ENCODE results near the gene TFAM. TPM values are rescaled to one million over a fixed set of nuclear protein-coding genes. Genes with fewer than 3 reads are reported as not detected.

TFAM gene
- total RNA-seq, 1 donor from 2014 or later, result 106 TPM

- no peaks in the 10 kb centered on the region for H3K27me3 Mint-ChIP-seq (ENCODE audit: insufficient read depth)
- no peak overlapping the region for H3K4me3 Mint-ChIP-seq
- H3K27ac Mint-ChIP-seq, result no peak overlapping the region
- no peaks in the 10 kb centered on the region for H3K36me3 Mint-ChIP-seq (ENCODE audit: low read depth)
- intact Hi-C loops (cut with micrococcal nuclease), result no loop called here
- H3K4me1 Mint-ChIP-seq (ENCODE audit: low read depth), result no peaks in the 10 kb centered on the region
- no peak for DNase-seq (ENCODE audit: low spot score)
- H3K9me3 Mint-ChIP-seq, result no peaks in the 10 kb centered on the region
These were observed 59.7 kb downstream of the TFAM start for GRCh38 chr10:58444876-58445275.

GRCh38 chr10:58448121-58448935 is 63.1 kb downstream of the TFAM start:
- no peaks in the 10 kb centered on the region for H3K4me1 Mint-ChIP-seq (ENCODE audit: low read depth)
- H3K36me3 Mint-ChIP-seq (ENCODE audit: low read depth), result no peaks in the 10 kb centered on the region
- intact Hi-C loops (cut with micrococcal nuclease), result no loop called here
- no peaks in the 10 kb centered on the region for H3K27me3 Mint-ChIP-seq (ENCODE audit: insufficient read depth)
- no peak overlapping the region for H3K4me3 Mint-ChIP-seq
- DNase-seq (ENCODE audit: low spot score), result no peak
- no peak overlapping the region for H3K27ac Mint-ChIP-seq
- no peaks in the 10 kb centered on the region for H3K9me3 Mint-ChIP-seq

Other genes starting within 250 kb of the TFAM start
- 6.5 and 7.1 TPM in 2 replicates for gene IPMK, start 117.5 kb upstream of the TFAM start, total RNA-seq
- 50.4 and 56.0 TPM in 2 replicates for gene CISD1, start 116.2 kb upstream of the TFAM start, total RNA-seq
- 17.9 and 19.6 TPM in 2 replicates for gene UBE2D1, start 50.4 kb upstream of the TFAM start, total RNA-seq
- 0.03 TPM in 1 of 2 replicates, not detected in the other for gene BICC1, start 127.5 kb downstream of the TFAM start, total RNA-seq